Progenitor cell of endocrine pancreas (in vitro differentiated cells): ENCODE results near the gene CCR7. TPM values are rescaled to one million over a fixed set of nuclear protein-coding genes. Genes with fewer than 3 reads are reported as not detected.

Source experiments
- DNase-seq: peaks from one replicate; pipeline ENCODE4 v3.0.0; 2021; ENCODE audit warnings: low spot score; ENCODE audit not compliant: unreplicated experiment
- H3K27ac Mint-ChIP-seq: 2 replicates; pipeline ENCODE4 v1.8.0; 2021; ENCODE audit warnings: mild to moderate bottlenecking, moderate library complexity, mixed read lengths
- H3K27me3 Mint-ChIP-seq: 2 replicates; pipeline ENCODE4 v1.8.0; 2021; ENCODE audit warnings: mixed read lengths
- H3K36me3 Mint-ChIP-seq: 2 replicates; pipeline ENCODE4 v1.8.0; 2022; ENCODE audit warnings: mixed read lengths; ENCODE audit not compliant: insufficient read depth
- H3K4me1 Mint-ChIP-seq: 2 replicates; pipeline ENCODE4 v1.8.0; 2021; ENCODE audit warnings: low read depth, mixed read lengths
- H3K4me3 Mint-ChIP-seq: 2 replicates; pipeline ENCODE4 v1.8.0; 2021; ENCODE audit warnings: low read depth, mild to moderate bottlenecking, moderate library complexity, mixed read lengths
- H3K9me3 Mint-ChIP-seq: 2 replicates; pipeline ENCODE4 v1.8.0; 2021; ENCODE audit warnings: low read depth, mixed read lengths
- total RNA-seq: library from RNA; stranded (reverse); gene quantifications from 2 replicates; pipeline ENCODE4 v1.2.1, GENCODE V29; 2021
- TF ChIP-seq, protein P1 (sequence below): fragments of 200-600 bp; sonication (generic); IDR thresholded peaks from one replicate; pipeline ENCODE4 v1.5.0; 2021; ENCODE audit warnings: antibody characterized with exemption, mild to moderate bottlenecking; ENCODE audit not compliant: unreplicated experiment

The CCR7 gene
- total RNA-seq, 1 donor from 2014 or later: not detected

- H3K27ac Mint-ChIP-seq: no peak overlapping the region
- peaks cover 3% of the 10 kb centered on the region for H3K27me3 Mint-ChIP-seq
- TF ChIP-seq, protein P1, sequence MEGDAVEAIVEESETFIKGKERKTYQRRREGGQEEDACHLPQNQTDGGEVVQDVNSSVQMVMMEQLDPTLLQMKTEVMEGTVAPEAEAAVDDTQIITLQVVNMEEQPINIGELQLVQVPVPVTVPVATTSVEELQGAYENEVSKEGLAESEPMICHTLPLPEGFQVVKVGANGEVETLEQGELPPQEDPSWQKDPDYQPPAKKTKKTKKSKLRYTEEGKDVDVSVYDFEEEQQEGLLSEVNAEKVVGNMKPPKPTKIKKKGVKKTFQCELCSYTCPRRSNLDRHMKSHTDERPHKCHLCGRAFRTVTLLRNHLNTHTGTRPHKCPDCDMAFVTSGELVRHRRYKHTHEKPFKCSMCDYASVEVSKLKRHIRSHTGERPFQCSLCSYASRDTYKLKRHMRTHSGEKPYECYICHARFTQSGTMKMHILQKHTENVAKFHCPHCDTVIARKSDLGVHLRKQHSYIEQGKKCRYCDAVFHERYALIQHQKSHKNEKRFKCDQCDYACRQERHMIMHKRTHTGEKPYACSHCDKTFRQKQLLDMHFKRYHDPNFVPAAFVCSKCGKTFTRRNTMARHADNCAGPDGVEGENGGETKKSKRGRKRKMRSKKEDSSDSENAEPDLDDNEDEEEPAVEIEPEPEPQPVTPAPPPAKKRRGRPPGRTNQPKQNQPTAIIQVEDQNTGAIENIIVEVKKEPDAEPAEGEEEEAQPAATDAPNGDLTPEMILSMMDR: no peak
- DNase-seq: no peak
- H3K36me3 Mint-ChIP-seq: no peaks in the 10 kb centered on the region
- H3K9me3 Mint-ChIP-seq: no peaks in the 10 kb centered on the region
- no peak overlapping the region for H3K4me3 Mint-ChIP-seq
- peaks cover 5% of the 10 kb centered on the region for H3K4me1 Mint-ChIP-seq
Observed at GRCh38 chr17:40605306-40605705, 40.0 kb upstream of the CCR7 start.

GRCh38 chr17:40604327-40605080 lies 39.2 kb upstream of the CCR7 start:
- TF ChIP-seq, protein P1: no peak
- H3K27ac Mint-ChIP-seq: no peak overlapping the region
- H3K4me1 Mint-ChIP-seq: peaks cover 5% of the 10 kb centered on the region
- no peaks in the 10 kb centered on the region for H3K27me3 Mint-ChIP-seq
- no peak for DNase-seq
- H3K9me3 Mint-ChIP-seq: no peaks in the 10 kb centered on the region
- no peaks in the 10 kb centered on the region for H3K36me3 Mint-ChIP-seq
- no peak overlapping the region for H3K4me3 Mint-ChIP-seq

DNA sequence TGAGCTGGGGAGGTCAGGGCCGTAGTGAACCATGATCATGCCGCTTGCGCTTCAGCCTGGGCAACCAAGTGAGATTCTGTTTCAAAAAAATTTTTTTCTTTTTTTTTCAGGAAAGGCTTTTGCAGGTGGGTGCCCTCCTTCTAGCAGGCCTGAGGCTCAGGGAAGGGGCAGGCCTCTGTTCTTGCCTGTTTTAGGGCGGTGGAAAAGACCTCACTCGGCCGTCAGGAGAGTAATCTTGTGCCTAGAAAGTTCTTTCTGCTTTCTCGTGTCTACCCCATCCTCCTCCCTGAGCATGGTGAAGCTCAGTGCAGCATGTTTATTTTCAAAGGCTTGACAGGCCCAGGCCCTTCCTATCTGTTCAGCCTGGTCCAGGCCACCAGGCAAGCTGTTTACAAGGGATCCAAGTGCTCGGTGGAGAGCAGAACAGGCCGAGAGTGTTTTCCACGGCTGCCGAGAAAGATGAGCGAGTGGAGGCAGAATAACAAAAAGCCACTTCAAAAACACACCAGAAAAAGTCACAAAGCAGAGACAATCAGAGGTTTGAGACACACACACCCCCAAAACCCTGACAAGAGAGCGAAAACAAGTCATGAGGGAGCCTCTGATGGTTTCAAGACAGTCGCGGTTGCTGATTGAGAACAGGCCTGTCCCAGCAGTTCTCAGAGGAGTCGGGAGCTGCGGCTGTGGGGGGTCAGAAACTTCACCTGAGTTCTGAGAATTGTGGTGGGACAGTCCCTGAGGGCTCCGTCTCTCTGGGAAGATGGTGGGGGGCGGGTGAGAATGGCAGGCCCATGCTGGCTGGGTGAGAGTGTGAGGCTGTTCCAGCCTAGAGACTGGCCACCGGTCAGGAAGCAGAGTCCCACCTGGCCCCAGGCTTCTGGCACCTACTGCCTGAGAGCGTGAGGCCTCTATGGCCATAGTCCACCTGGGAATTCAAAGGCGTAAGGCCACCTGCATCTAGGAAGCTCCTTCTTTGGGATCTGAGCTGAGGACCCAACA lies 37.5 kb upstream of the CCR7 start:
- TF ChIP-seq, protein P1: no peak
- Mint-ChIP-seq H3K4me3 (no peak overlapping the region), H3K27me3 (no peaks in the 10 kb centered on the region), H3K9me3 (no peaks in the 10 kb centered on the region), H3K4me1 (peaks cover 8% of the 10 kb centered on the region), H3K27ac (no peak overlapping the region), H3K36me3 (no peaks in the 10 kb centered on the region)
- DNase-seq: no peak

DNA sequence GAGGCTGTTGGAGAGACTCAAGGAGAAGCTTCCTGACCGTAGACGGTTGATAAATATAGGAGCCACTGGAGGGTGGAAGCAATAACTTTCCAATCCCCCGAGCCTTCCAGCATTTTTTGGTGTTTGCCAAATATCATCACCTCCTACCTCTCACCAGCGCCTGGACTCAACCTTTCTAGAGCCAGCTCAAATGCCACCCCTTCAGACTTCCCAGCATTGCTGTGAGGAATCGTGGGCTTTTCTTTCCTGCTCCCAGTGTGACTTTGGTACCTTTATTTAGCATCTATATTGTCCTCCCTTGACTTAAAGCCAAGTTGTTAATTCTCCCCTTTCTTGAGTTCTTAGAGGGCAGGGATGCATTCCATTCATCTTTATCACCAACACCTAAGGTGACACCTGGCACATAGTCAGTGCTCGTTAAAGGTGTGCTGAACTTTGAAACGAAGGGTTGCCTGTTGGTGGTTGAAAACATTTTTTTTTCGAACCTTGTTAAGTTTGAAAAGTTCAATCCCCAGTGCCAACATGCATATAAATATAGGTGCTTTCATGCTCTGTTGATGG lies 35.3 kb upstream of the CCR7 start:
- Mint-ChIP-seq H3K4me3 (no peak overlapping the region), H3K27me3 (no peaks in the 10 kb centered on the region), H3K9me3 (peaks cover 3% of the 10 kb centered on the region), H3K27ac (no peak overlapping the region), H3K4me1 (peaks cover 9% of the 10 kb centered on the region), H3K36me3 (no peaks in the 10 kb centered on the region)
- TF ChIP-seq, protein P1: no peak
- DNase-seq: no peak

DNA sequence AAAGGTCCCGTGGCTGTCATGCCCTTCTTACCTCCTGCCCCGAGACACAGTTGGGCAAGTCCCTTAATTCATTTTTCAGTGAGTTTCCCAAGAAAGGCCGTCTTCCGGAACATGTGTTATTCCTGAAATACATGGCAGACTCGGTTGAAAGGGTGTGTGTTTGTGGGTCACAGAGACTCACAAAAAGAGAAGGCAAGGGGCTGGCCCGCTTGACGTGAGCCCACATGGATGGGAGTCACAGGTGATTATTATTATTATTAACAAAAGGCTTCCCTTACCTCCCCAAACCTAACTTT lies 34.1 kb upstream of the CCR7 start:
- TF ChIP-seq, protein P1: no peak
- DNase-seq: no peak
- peaks cover 3% of the 10 kb centered on the region for H3K9me3 Mint-ChIP-seq

More for the DNA sequence above, 34.1 kb upstream of the CCR7 start:
- Mint-ChIP-seq H3K27me3 (no peaks in the 10 kb centered on the region), H3K4me3 (no peak overlapping the region), H3K4me1 (peaks cover 9% of the 10 kb centered on the region), H3K36me3 (no peaks in the 10 kb centered on the region), H3K27ac (peak overlapping the region; percentile 31)
